Fibroblast of lung (primary cell): ENCODE data around the gene SUMO1. TPM values are rescaled to one million over a fixed set of nuclear protein-coding genes. Genes with fewer than 3 reads are reported as not detected.
"Not testable (repeated sequence)": the region's sequence is repeated elsewhere in the genome, so short reads cannot be mapped to it uniquely, and the experiment has no call there.

Experiments
- DNase-seq, 2 donors: peaks; one replicate each; pipeline versions ENCODE4 v3.0.0 to v3.0.0-alpha.2; 2010; ENCODE audit warnings: low read depth in 2 of 2
- H2AFZ ChIP-seq: 2 replicates; pipeline ENCODE4 v1.5.1; 2012; ENCODE audit warnings: low read length, control low read depth, inconsistent platforms
- H3K27ac ChIP-seq: 2 replicates; pipeline ENCODE4 v1.5.1; 2011; ENCODE audit warnings: low read length, control low read depth; ENCODE audit not compliant: insufficient read depth
- H3K27me3 ChIP-seq: 2 replicates; pipeline ENCODE4 v1.5.1; 2011; ENCODE audit warnings: mild to moderate bottlenecking, low read length; ENCODE audit not compliant: control insufficient read depth, insufficient read depth
- H3K36me3 ChIP-seq: 2 replicates; pipeline ENCODE4 v1.5.1; 2011; ENCODE audit warnings: low read length; ENCODE audit not compliant: control insufficient read depth, insufficient read depth
- H3K4me1 ChIP-seq: 2 replicates; pipeline ENCODE4 v1.5.1; 2011; ENCODE audit warnings: low read length; ENCODE audit not compliant: control insufficient read depth, insufficient read depth; ENCODE audit errors: extremely low read depth
- H3K4me2 ChIP-seq: 2 replicates; pipeline ENCODE4 v1.5.1; 2011; ENCODE audit warnings: low read length, control low read depth; ENCODE audit not compliant: insufficient read depth; ENCODE audit errors: extremely low read depth
- H3K4me3 ChIP-seq, 4 experiments: fragments of 200-600 bp in 1 of 4; sonication (generic) in 1 of 4; replicated peaks in 1 of 4; 2 replicates each; pipeline ENCODE4 v1.5.1; 2011 to 2016; ENCODE audit warnings: low read length in 4 of 4, low read depth in 3 of 4, mild to moderate bottlenecking in 3 of 4, control low read depth in 2 of 4, inconsistent platforms in 1 of 4, mixed read lengths in 1 of 4; ENCODE audit not compliant: insufficient read depth in 1 of 4; ENCODE audit errors: control extremely low read depth in 1 of 4
- H3K79me2 ChIP-seq: 2 replicates; pipeline ENCODE4 v1.5.1; 2012; ENCODE audit warnings: mild to moderate bottlenecking, low read length, inconsistent platforms; ENCODE audit not compliant: control insufficient read depth, insufficient read depth
- H3K9ac ChIP-seq: 2 replicates; pipeline ENCODE4 v1.5.1; 2011; ENCODE audit warnings: mild to moderate bottlenecking, low read length, control low read depth; ENCODE audit not compliant: insufficient read depth
- H3K9me3 ChIP-seq: 2 replicates; pipeline ENCODE4 v1.5.1; 2012; ENCODE audit warnings: low read depth, low read length; ENCODE audit not compliant: control insufficient read depth, insufficient read depth
- H4K20me1 ChIP-seq: 2 replicates; pipeline ENCODE4 v1.5.1; 2011; ENCODE audit warnings: low read length; ENCODE audit not compliant: control insufficient read depth, insufficient read depth; ENCODE audit errors: extremely low read depth
- EZH2 ChIP-seq: IDR thresholded peaks from 2 replicates; pipeline ENCODE4 v1.5.1; 2012; ENCODE audit warnings: low read length, control low read depth, mild to moderate bottlenecking; ENCODE audit errors: missing control alignments
- polyA plus RNA-seq, 2 donors: library from polyadenylated mRNA; depleted of rRNA in 1 of 2; stranded (reverse) in 1 of 2; unstranded in 1 of 2; fragments of >200 nt; gene quantifications; 2 replicates each; pipeline ENCODE4 v1.2.1, GENCODE V29; 2011 to 2012; ENCODE audit warnings: missing spikeins in 1 of 2
- total RNA-seq: library from RNA; depleted of rRNA; stranded (reverse); fragments of >200 nt; gene quantifications from 2 replicates; pipeline ENCODE4 v1.2.1, GENCODE V29; 2014
- TF ChIP-seq, protein P1 (sequence below), 2 donors: IDR thresholded peaks in 1 of 2; conservative IDR thresholded peaks in 1 of 2; 1 replicate in 1 of 2; 2 replicates in 1 of 2; pipeline ENCODE4 v1.5.1; 2011 to 2012; ENCODE audit warnings: low read length in 2 of 2, control low read depth in 1 of 2, inconsistent platforms in 1 of 2, low read depth in 1 of 2, mild to moderate bottlenecking in 1 of 2

SUMO1 gene
- total and polyA plus RNA-seq, 2 donors (not counting 1 experiment from before 2014, with no cell fraction given) = 107 to 170 TPM

DNA sequence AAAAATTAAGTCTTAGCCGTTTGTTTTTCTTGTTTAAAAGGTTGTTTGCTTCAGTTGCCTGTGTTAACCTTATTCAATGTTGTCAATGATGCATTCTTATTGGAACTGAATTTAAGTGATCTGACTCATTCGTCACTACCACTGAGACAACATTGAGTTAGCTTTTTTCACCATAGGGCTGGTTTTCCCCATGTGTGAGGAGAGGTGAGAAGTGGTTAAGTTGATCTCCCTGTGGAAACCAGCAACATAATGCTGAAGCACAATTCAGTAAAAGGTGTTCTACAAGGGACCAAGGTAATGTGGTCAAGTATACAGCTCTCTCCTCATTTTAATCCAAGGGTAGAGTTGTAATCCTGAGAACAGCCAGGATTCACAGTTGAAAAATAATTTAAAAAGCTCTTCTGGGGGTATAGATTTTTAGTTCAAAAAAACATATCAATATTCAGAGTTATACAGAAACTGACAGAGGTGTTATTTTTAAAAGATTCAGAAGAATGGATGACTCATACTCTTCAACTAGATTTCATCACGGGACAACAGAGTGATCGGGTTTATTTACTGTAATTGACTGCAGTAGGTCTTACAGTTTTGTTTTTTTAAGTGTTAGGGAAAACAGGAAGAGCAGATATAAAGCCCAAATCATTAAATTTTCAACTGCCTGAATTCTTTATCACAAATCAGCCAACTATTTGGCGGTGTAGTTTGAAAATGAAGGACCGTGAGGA lies 39.8 kb upstream of the SUMO1 start:
- H3K9ac ChIP-seq = no peak overlapping the region
- peaks cover 9% of the 10 kb centered on the region for H3K36me3 ChIP-seq

DNA sequence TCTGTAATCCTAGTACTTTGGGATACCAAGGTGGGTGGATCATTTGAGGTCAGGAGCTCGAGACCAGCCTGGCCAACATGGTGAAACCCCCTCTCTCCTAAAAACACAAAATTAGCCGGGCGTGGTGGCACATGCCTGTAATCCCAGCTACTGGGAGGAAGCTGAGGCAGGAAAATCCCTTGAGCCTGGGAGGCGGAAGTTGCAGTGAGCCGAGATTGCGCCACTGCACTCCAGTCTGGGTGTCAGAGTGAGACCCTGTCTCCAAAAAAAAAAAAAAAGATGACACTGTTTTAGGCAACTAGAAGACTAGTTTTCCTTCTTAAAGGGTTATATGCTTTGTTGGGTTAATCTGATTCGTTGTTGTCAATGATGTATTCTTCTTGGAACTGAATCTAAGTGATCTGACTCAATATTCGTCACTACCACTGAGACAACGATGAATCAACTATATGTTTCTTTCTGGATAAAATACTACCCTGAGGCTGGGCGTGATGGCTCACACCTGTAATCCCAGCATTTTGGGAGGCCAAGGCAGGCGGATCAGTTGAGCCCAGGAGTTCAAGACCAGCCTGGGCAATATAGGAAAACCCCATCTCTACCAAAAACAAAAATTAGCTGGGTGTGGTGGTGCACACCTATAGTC lies 37.8 kb upstream of the SUMO1 start:
- DNase-seq = peak; percentile 69 to 77
- not testable (repeated sequence) for H3K4me3 ChIP-seq, H4K20me1 ChIP-seq, H3K27me3 ChIP-seq, H3K9ac ChIP-seq, H3K36me3 ChIP-seq, H3K9me3 ChIP-seq, H3K4me1 ChIP-seq, H3K4me2 ChIP-seq, H2AFZ ChIP-seq, H3K27ac ChIP-seq
- H3K79me2 ChIP-seq = peaks cover 87% of the 10 kb centered on the region

More for the DNA sequence above, 39.8 kb upstream of the SUMO1 start:
- peak; percentile 67 to 71 for DNase-seq
- Histone ChIP-seq H3K4me2 (no peak overlapping the region), H3K4me3 (no peak overlapping the region), H4K20me1 (no peaks in the 10 kb centered on the region), H3K4me1 (peaks cover 8% of the 10 kb centered on the region), H3K27me3 (no peaks in the 10 kb centered on the region), H2AFZ (no peak overlapping the region), H3K9me3 (no peaks in the 10 kb centered on the region), H3K27ac (peak overlapping the region; percentile 49), H3K79me2 (peaks cover 74% of the 10 kb centered on the region)
- TF ChIP-seq, protein P1, sequence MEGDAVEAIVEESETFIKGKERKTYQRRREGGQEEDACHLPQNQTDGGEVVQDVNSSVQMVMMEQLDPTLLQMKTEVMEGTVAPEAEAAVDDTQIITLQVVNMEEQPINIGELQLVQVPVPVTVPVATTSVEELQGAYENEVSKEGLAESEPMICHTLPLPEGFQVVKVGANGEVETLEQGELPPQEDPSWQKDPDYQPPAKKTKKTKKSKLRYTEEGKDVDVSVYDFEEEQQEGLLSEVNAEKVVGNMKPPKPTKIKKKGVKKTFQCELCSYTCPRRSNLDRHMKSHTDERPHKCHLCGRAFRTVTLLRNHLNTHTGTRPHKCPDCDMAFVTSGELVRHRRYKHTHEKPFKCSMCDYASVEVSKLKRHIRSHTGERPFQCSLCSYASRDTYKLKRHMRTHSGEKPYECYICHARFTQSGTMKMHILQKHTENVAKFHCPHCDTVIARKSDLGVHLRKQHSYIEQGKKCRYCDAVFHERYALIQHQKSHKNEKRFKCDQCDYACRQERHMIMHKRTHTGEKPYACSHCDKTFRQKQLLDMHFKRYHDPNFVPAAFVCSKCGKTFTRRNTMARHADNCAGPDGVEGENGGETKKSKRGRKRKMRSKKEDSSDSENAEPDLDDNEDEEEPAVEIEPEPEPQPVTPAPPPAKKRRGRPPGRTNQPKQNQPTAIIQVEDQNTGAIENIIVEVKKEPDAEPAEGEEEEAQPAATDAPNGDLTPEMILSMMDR (conservative IDR thresholded peaks at IDR 0.05 in 1 of 2, IDR thresholded peaks at IDR 0.05 in 1 of 2; ENCODE audit: low read depth in 1 of 2, low read length in 2 of 2) = no peak
- TF ChIP-seq EZH2 = no peak

GRCh38 chr2:202270487-202270886 lies 32.1 kb upstream of the SUMO1 start:
- Histone ChIP-seq H2AFZ (no peak overlapping the region), H4K20me1 (peaks cover 3% of the 10 kb centered on the region), H3K4me1 (no peaks in the 10 kb centered on the region), H3K27me3 (no peaks in the 10 kb centered on the region), H3K4me3 (no peak overlapping the region), H3K79me2 (peaks cover 97% of the 10 kb centered on the region), H3K9ac (no peak overlapping the region), H3K4me2 (no peak overlapping the region), H3K27ac (no peak overlapping the region), H3K36me3 (no peaks in the 10 kb centered on the region), H3K9me3 (no peaks in the 10 kb centered on the region)
- TF ChIP-seq, protein P1 (conservative IDR thresholded peaks at IDR 0.05 in 1 of 2, IDR thresholded peaks at IDR 0.05 in 1 of 2; ENCODE audit: low read depth in 1 of 2, low read length in 2 of 2) = no peak
- no peak for DNase-seq
